Skin epidermis (tissue), 12 donors: ENCODE measurements around the gene DOP1B.
A peak's percentile ranks its signal among the peaks of the same experiment; 100 is the strongest.

Experiments used
- H3K27ac ChIP-seq, 21 experiments: fragments of 200-600 bp; sonication (generic) in 11 of 21; one replicate each; pipeline ENCODE4 v1.5.0; 2020; ENCODE audit warnings: mild to moderate bottlenecking in 3 of 21, inconsistent platforms in 2 of 21, moderate library complexity in 2 of 21
- H3K4me3 ChIP-seq, 7 experiments: fragments of 200-600 bp; sonication (generic) in 2 of 7; one replicate each; pipeline ENCODE4 v1.5.0; 2020; ENCODE audit warnings: inconsistent platforms in 2 of 7, mild to moderate bottlenecking in 2 of 7, moderate library complexity in 1 of 7

The DOP1B gene

GRCh38 chr21:36166705-36167104 lies 10.1 kb downstream of the DOP1B start:
- no peak overlapping the region for H3K4me3 ChIP-seq
- no peak overlapping the region for H3K27ac ChIP-seq

GRCh38 chr21:36167541-36167940 lies 10.9 kb downstream of the DOP1B start:
- Histone ChIP-seq H3K4me3 (no peak overlapping the region), H3K27ac (no peak overlapping the region)

GRCh38 chr21:36169470-36170128 lies 13.0 kb downstream of the DOP1B start:
- H3K27ac ChIP-seq, result no peak overlapping the region
- H3K4me3 ChIP-seq, result no peak overlapping the region

GRCh38 chr21:36170823-36171222 lies 14.2 kb downstream of the DOP1B start:
- Histone ChIP-seq H3K4me3 (no peak overlapping the region), H3K27ac (no peak overlapping the region)

GRCh38 chr21:36171336-36171735 lies 14.7 kb downstream of the DOP1B start:
- H3K4me3 ChIP-seq, result no peak overlapping the region
- peak overlapping the region in 1 of 21 experiments; percentile 35 for H3K27ac ChIP-seq

- no peak overlapping the region for H3K4me3 ChIP-seq
- H3K27ac ChIP-seq, result peak overlapping the region in 1 of 21 experiments; percentile 35
Observed at GRCh38 chr21:36171741-36172331, 15.2 kb downstream of the DOP1B start.

GRCh38 chr21:36174780-36175179 lies 18.2 kb downstream of the DOP1B start:
- peak overlapping the region in 1 of 21 experiments; percentile 33 for H3K27ac ChIP-seq
- H3K4me3 ChIP-seq, result no peak overlapping the region

- Histone ChIP-seq H3K4me3 (no peak overlapping the region), H3K27ac (no peak overlapping the region)
Observed at GRCh38 chr21:36175771-36176565, 19.3 kb downstream of the DOP1B start.

- no peak overlapping the region for H3K4me3 ChIP-seq
- no peak overlapping the region for H3K27ac ChIP-seq
Observed at GRCh38 chr21:36178349-36178748, 21.7 kb downstream of the DOP1B start.

- no peak overlapping the region for H3K4me3 ChIP-seq
- H3K27ac ChIP-seq, result no peak overlapping the region
Observed at GRCh38 chr21:36179145-36179544, 22.5 kb downstream of the DOP1B start.

GRCh38 chr21:36180963-36181362 lies 24.3 kb downstream of the DOP1B start:
- no peak overlapping the region for H3K27ac ChIP-seq
- no peak overlapping the region for H3K4me3 ChIP-seq

- Histone ChIP-seq H3K4me3 (no peak overlapping the region), H3K27ac (no peak overlapping the region)
Observed at GRCh38 chr21:36183144-36183795, 26.6 kb downstream of the DOP1B start.

GRCh38 chr21:36184545-36184944 lies 27.9 kb downstream of the DOP1B start:
- Histone ChIP-seq H3K27ac (no peak overlapping the region), H3K4me3 (no peak overlapping the region)

GRCh38 chr21:36185523-36185922 lies 28.9 kb downstream of the DOP1B start:
- no peak overlapping the region for H3K4me3 ChIP-seq
- no peak overlapping the region for H3K27ac ChIP-seq

GRCh38 chr21:36186081-36186480 lies 29.5 kb downstream of the DOP1B start:
- H3K27ac ChIP-seq, result no peak overlapping the region
- no peak overlapping the region for H3K4me3 ChIP-seq

GRCh38 chr21:36186506-36187399 lies 30.1 kb downstream of the DOP1B start:
- H3K4me3 ChIP-seq, result no peak overlapping the region
- peak overlapping the region in 3 of 21 experiments; percentile 10 to 73 (median 36) for H3K27ac ChIP-seq

GRCh38 chr21:36188081-36188681 lies 31.6 kb downstream of the DOP1B start:
- H3K4me3 ChIP-seq, result no peak overlapping the region
- H3K27ac ChIP-seq, result peak overlapping the region in 11 of 21 experiments; percentile 8 to 73 (median 31)

GRCh38 chr21:36188937-36189336 lies 32.3 kb downstream of the DOP1B start:
- no peak overlapping the region for H3K4me3 ChIP-seq

GRCh38 chr21:36190736-36191135 lies 34.1 kb downstream of the DOP1B start:
- H3K27ac ChIP-seq, result no peak overlapping the region
- H3K4me3 ChIP-seq, result no peak overlapping the region

More at GRCh38 chr21:36188937-36189336, 32.3 kb downstream of the DOP1B start:
- H3K27ac ChIP-seq, result peak overlapping the region in 10 of 21 experiments; percentile 1 to 76 (median 26)
